Osteoblast (primary cell): ENCODE results near the gene MLF2. TPM values are rescaled to one million over a fixed set of nuclear protein-coding genes. Genes with fewer than 3 reads are reported as not detected.

ENCODE experiments used
- DNase-seq: peaks from one replicate; pipeline ENCODE4 v3.0.0; 2011; ENCODE audit warnings: low spot score, mixed read lengths; ENCODE audit not compliant: insufficient read length; ENCODE audit errors: missing footprints
- H2AFZ ChIP-seq: 2 replicates; pipeline ENCODE4 v1.6.0; 2011; ENCODE audit warnings: mild to moderate bottlenecking, low read length
- H3K27ac ChIP-seq: 2 replicates; pipeline ENCODE4 v1.5.1; 2011; ENCODE audit warnings: mild to moderate bottlenecking, low read depth, low read length, moderate library complexity
- H3K27me3 ChIP-seq: 2 replicates; pipeline ENCODE4 v1.6.0; 2012; ENCODE audit warnings: mild to moderate bottlenecking, control low read depth, inconsistent platforms, low read length, moderate library complexity; ENCODE audit not compliant: insufficient read depth
- H3K36me3 ChIP-seq: 2 replicates; pipeline ENCODE4 v1.5.1; 2011; ENCODE audit warnings: mild to moderate bottlenecking, low read length, control low read depth, moderate library complexity; ENCODE audit not compliant: insufficient read depth
- H3K4me1 ChIP-seq: 2 replicates; pipeline ENCODE4 v1.5.1; 2011; ENCODE audit warnings: mild to moderate bottlenecking, low read length, control low read depth, moderate library complexity; ENCODE audit not compliant: insufficient read depth
- H3K4me2 ChIP-seq: 2 replicates; pipeline ENCODE4 v1.6.0; 2011; ENCODE audit warnings: mild to moderate bottlenecking, low read length; ENCODE audit not compliant: insufficient read depth
- H3K4me3 ChIP-seq: fragments of 200-600 bp; sonication (generic); 3 replicates; pipeline ENCODE4 v1.5.1; 2012; ENCODE audit warnings: mild to moderate bottlenecking, low read length, inconsistent platforms; ENCODE audit not compliant: insufficient read depth
- H3K79me2 ChIP-seq: 2 replicates; pipeline ENCODE4 v1.6.0; 2012; ENCODE audit warnings: mild to moderate bottlenecking, low read length, control low read depth, inconsistent platforms; ENCODE audit not compliant: insufficient read depth
- H3K9me3 ChIP-seq: 2 replicates; pipeline ENCODE4 v1.5.1; 2011; ENCODE audit warnings: low read depth, low read length, control low read depth
- H4K20me1 ChIP-seq: 2 replicates; pipeline ENCODE4 v1.6.0; 2012; ENCODE audit warnings: mild to moderate bottlenecking, low read length, control low read depth; ENCODE audit not compliant: insufficient read depth
- CTCF ChIP-seq: IDR thresholded peaks from 2 replicates; pipeline ENCODE4 v1.5.1; 2011; ENCODE audit warnings: mild to moderate bottlenecking, low read depth, low read length, moderate library complexity; ENCODE audit errors: extremely low read depth
- total RNA-seq: library from RNA; depleted of rRNA; stranded (reverse); fragments of >200 nt; gene quantifications from 2 replicates; pipeline ENCODE4 v1.2.3, GENCODE V29; 2012

Gene MLF2
- total RNA-seq, 1 donor, result 138 TPM

GRCh38 chr12:6788972-6789924 lies 36.3 kb upstream of the MLF2 start, which contains the start of gene CD4:
Gene CD4 (plus strand): TSS chr12:6789528. CDS start chr12:6800139, 10,611 bp downstream.
- Histone ChIP-seq H3K36me3 (no peaks in the 10 kb centered on the region), H3K4me3 (peak within 1 kb of the TSS; percentile 52), H2AFZ (peak within 1 kb of the TSS; percentile 86), H3K4me1 (peaks cover 19% of the 10 kb centered on the region), H3K4me2 (peak within 1 kb of the TSS; percentile 58), H3K79me2 (no peaks in the 10 kb centered on the region), H4K20me1 (no peaks in the 10 kb centered on the region), H3K9me3 (no peaks in the 10 kb centered on the region), H3K27ac (no peak within 1 kb of the TSS), H3K27me3 (peaks cover 6% of the 10 kb centered on the region)
- no peak for TF ChIP-seq CTCF
- peak; percentile 85 for DNase-seq

- no peak for DNase-seq
- Histone ChIP-seq H3K4me3 (no peak overlapping the region), H4K20me1 (no peaks in the 10 kb centered on the region), H3K4me2 (no peak overlapping the region), H2AFZ (no peak overlapping the region), H3K36me3 (no peaks in the 10 kb centered on the region), H3K27me3 (no peaks in the 10 kb centered on the region), H3K27ac (no peak overlapping the region), H3K4me1 (peaks cover 12% of the 10 kb centered on the region), H3K9me3 (no peaks in the 10 kb centered on the region), H3K79me2 (no peaks in the 10 kb centered on the region)
- no peak for TF ChIP-seq CTCF
These were observed 34.4 kb upstream of the MLF2 start for GRCh38 chr12:6787309-6787708.

GRCh38 chr12:6786416-6787094 lies 33.6 kb upstream of the MLF2 start:
- H3K9me3 ChIP-seq, result no peaks in the 10 kb centered on the region
- no peak for TF ChIP-seq CTCF
- no peak for DNase-seq
- no peaks in the 10 kb centered on the region for H3K27me3 ChIP-seq
- no peaks in the 10 kb centered on the region for H3K36me3 ChIP-seq
- no peak overlapping the region for H2AFZ ChIP-seq
- H3K79me2 ChIP-seq, result no peaks in the 10 kb centered on the region
- no peak overlapping the region for H3K4me2 ChIP-seq
- H3K4me3 ChIP-seq, result no peak overlapping the region
- H4K20me1 ChIP-seq, result no peaks in the 10 kb centered on the region
- H3K27ac ChIP-seq, result no peak overlapping the region
- H3K4me1 ChIP-seq, result peaks cover 11% of the 10 kb centered on the region

DNA sequence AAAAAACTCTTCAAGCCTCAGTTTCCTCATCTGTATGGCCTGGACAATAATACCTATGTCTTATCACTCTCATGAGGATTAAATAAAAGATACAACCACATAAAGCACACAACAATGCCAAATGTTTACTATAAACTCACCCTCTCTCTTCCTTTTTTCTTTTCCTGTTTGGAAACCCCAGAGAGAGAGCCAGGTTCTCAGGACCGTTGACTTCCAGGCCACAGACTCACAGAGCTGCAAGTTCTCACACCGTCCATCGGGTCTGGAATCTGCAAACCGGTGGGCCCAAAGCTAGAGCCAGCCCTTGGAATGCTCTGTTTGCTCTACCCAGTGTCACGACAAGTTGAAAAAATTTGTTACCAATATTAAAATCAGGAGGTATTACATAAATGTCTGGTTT lies 31.8 kb upstream of the MLF2 start:
- no peaks in the 10 kb centered on the region for H3K27me3 ChIP-seq
- H3K36me3 ChIP-seq, result no peaks in the 10 kb centered on the region
- no peak overlapping the region for H3K27ac ChIP-seq
- H3K4me1 ChIP-seq, result peaks cover 11% of the 10 kb centered on the region
- DNase-seq, result no peak
- no peak for TF ChIP-seq CTCF
- H2AFZ ChIP-seq, result no peak overlapping the region
- H3K4me3 ChIP-seq, result no peak overlapping the region
- no peaks in the 10 kb centered on the region for H3K9me3 ChIP-seq
- H3K4me2 ChIP-seq, result no peak overlapping the region
- H4K20me1 ChIP-seq, result no peaks in the 10 kb centered on the region
- no peaks in the 10 kb centered on the region for H3K79me2 ChIP-seq
